H9 (cell line): ENCODE data around the gene CHRM4. TPM values are rescaled to one million over a fixed set of nuclear protein-coding genes. Genes with fewer than 3 reads are reported as not detected.

Source experiments
- DNase-seq: peaks from one replicate; pipeline ENCODE4 v3.0.0-alpha.2; 2017
- H2AFZ ChIP-seq: one replicate; pipeline ENCODE4 v1.6.1; 2013; ENCODE audit warnings: mild to moderate bottlenecking, low read length, control low read depth, moderate library complexity
- H2AK5ac ChIP-seq: 2 replicates; pipeline ENCODE4 v1.6.1; 2013; ENCODE audit warnings: low read length, control low read depth, mixed read lengths; ENCODE audit not compliant: insufficient read length
- H2BK120ac ChIP-seq: one replicate; pipeline ENCODE4 v1.6.1; 2013; ENCODE audit warnings: low read depth, mild to moderate bottlenecking, low read length, control low read depth, inconsistent platforms; ENCODE audit not compliant: poor library complexity, severe bottlenecking
- H2BK12ac ChIP-seq: 2 replicates; pipeline ENCODE4 v1.6.1; 2013; ENCODE audit warnings: low read length, control low read depth, mixed read lengths, low read depth; ENCODE audit not compliant: insufficient read length
- H2BK15ac ChIP-seq: 2 replicates; pipeline ENCODE4 v1.6.1; 2013; ENCODE audit warnings: low read depth, low read length, control low read depth
- H2BK20ac ChIP-seq: one replicate; pipeline ENCODE4 v1.6.1; 2013; ENCODE audit warnings: low read depth, mild to moderate bottlenecking, low read length, control low read depth, inconsistent platforms; ENCODE audit not compliant: poor library complexity, severe bottlenecking
- H2BK5ac ChIP-seq: 2 replicates; pipeline ENCODE4 v1.6.1; 2013; ENCODE audit warnings: low read length, control low read depth, mixed read lengths; ENCODE audit not compliant: insufficient read length
- H3K14ac ChIP-seq: 2 replicates; pipeline ENCODE4 v1.6.1; 2013; ENCODE audit warnings: low read length, control low read depth; ENCODE audit not compliant: insufficient read depth
- H3K18ac ChIP-seq: 2 replicates; pipeline ENCODE4 v1.6.1; 2013; ENCODE audit warnings: low read depth, mild to moderate bottlenecking, mixed read lengths, low read length, control low read depth; ENCODE audit not compliant: insufficient read length
- H3K23ac ChIP-seq: 2 replicates; pipeline ENCODE4 v1.6.1; 2013; ENCODE audit warnings: low read length, control low read depth, mixed read lengths, low read depth; ENCODE audit not compliant: insufficient read length
- H3K23me2 ChIP-seq: 2 replicates; pipeline ENCODE4 v1.6.1; 2013; ENCODE audit warnings: low read depth, mild to moderate bottlenecking, mixed read lengths, low read length, control low read depth; ENCODE audit not compliant: insufficient read length, poor library complexity, severe bottlenecking
- H3K27ac ChIP-seq: 2 replicates; pipeline ENCODE4 v1.5.1; 2013; ENCODE audit warnings: low read length, control low read depth, mixed read lengths, low read depth; ENCODE audit not compliant: insufficient read length
- H3K27me3 ChIP-seq: 2 replicates; pipeline ENCODE4 v1.6.1; 2013; ENCODE audit warnings: low read length, control low read depth, inconsistent platforms; ENCODE audit not compliant: insufficient read depth
- H3K4ac ChIP-seq: 2 replicates; pipeline ENCODE4 v1.6.1; 2013; ENCODE audit warnings: low read depth, mild to moderate bottlenecking, control low read depth, inconsistent platforms, low read length, moderate library complexity
- H3K4me1 ChIP-seq: 2 replicates; pipeline ENCODE4 v1.6.1; 2013; ENCODE audit warnings: low read length, control low read depth, inconsistent platforms; ENCODE audit not compliant: insufficient read depth
- H3K4me2 ChIP-seq: 2 replicates; pipeline ENCODE4 v1.6.1; 2013; ENCODE audit warnings: low read length, control low read depth, mixed read lengths; ENCODE audit not compliant: insufficient read length, insufficient read depth
- H3K56ac ChIP-seq: 2 replicates; pipeline ENCODE4 v1.6.1; 2013; ENCODE audit warnings: low read depth, mild to moderate bottlenecking, mixed read lengths, low read length, control low read depth; ENCODE audit not compliant: insufficient read length
- H3K79me1 ChIP-seq: 2 replicates; pipeline ENCODE4 v1.6.1; 2013; ENCODE audit warnings: low read depth, mild to moderate bottlenecking, moderate library complexity, low read length, control low read depth, inconsistent platforms; ENCODE audit not compliant: insufficient read depth, poor library complexity, severe bottlenecking
- H3K79me2 ChIP-seq: 2 replicates; pipeline ENCODE4 v1.6.1; 2013; ENCODE audit warnings: low read length, control low read depth, inconsistent platforms; ENCODE audit not compliant: insufficient read depth
- H3K9ac ChIP-seq: 2 replicates; pipeline ENCODE4 v1.6.1; 2013; ENCODE audit warnings: low read length, control low read depth, mixed read lengths; ENCODE audit not compliant: insufficient read length; ENCODE audit errors: extremely low read depth
- H3K9me3 ChIP-seq: one replicate; pipeline ENCODE4 v1.6.1; 2013; ENCODE audit warnings: low read depth, low read length, inconsistent platforms; ENCODE audit not compliant: control insufficient read depth
- H3T11ph ChIP-seq: one replicate; pipeline ENCODE4 v1.6.1; 2013; ENCODE audit warnings: mild to moderate bottlenecking, low read length, control low read depth, inconsistent platforms
- H4K20me1 ChIP-seq: one replicate; pipeline ENCODE4 v1.6.1; 2013; ENCODE audit not compliant: control insufficient read depth, insufficient read length, insufficient read depth
- H4K5ac ChIP-seq: 2 replicates; pipeline ENCODE4 v1.6.1; 2013; ENCODE audit warnings: low read depth, mild to moderate bottlenecking, mixed read lengths, low read length, control low read depth; ENCODE audit not compliant: insufficient read length
- H4K8ac ChIP-seq: replicated peaks from 2 replicates; pipeline ENCODE4 v1.6.1; 2013; ENCODE audit warnings: low read length, control low read depth, mixed read lengths, low read depth; ENCODE audit not compliant: insufficient read length
- H4K91ac ChIP-seq: 2 replicates; pipeline ENCODE4 v1.6.1; 2013; ENCODE audit warnings: low read depth, mild to moderate bottlenecking, moderate library complexity, mixed read lengths, low read length, control low read depth; ENCODE audit not compliant: insufficient read length
- H3K27ac Mint-ChIP-seq, 3 experiments: 2 replicates in 2 of 3; 3 replicates in 1 of 3; pipeline ENCODE4 v1.8.0; 2020 to 2021; ENCODE audit warnings: mixed read lengths in 3 of 3, mild to moderate bottlenecking in 1 of 3, moderate library complexity in 1 of 3
- H3K27me3 Mint-ChIP-seq: 2 replicates; pipeline ENCODE4 v1.8.0; 2021; ENCODE audit warnings: low read depth, mild to moderate bottlenecking, moderate library complexity, mixed read lengths
- H3K36me3 Mint-ChIP-seq, 3 experiments: 2 replicates in 2 of 3; 3 replicates in 1 of 3; pipeline ENCODE4 v1.8.0; 2020 to 2021; ENCODE audit warnings: low read depth in 3 of 3, mixed read lengths in 3 of 3; ENCODE audit not compliant: insufficient read depth in 1 of 3
- H3K4me1 Mint-ChIP-seq, 2 experiments: 2 replicates each; pipeline ENCODE4 v1.8.0; 2020; ENCODE audit warnings: mixed read lengths in 2 of 2
- H3K4me3 Mint-ChIP-seq, 2 experiments: 2 replicates in 1 of 2; 3 replicates in 1 of 2; pipeline ENCODE4 v1.8.0; 2020 to 2021; ENCODE audit warnings: mild to moderate bottlenecking in 2 of 2, mixed read lengths in 2 of 2, moderate library complexity in 1 of 2
- H3K9me3 Mint-ChIP-seq, 2 experiments: 2 replicates in 1 of 2; 3 replicates in 1 of 2; pipeline ENCODE4 v1.8.0; 2020; ENCODE audit warnings: mild to moderate bottlenecking in 2 of 2, mixed read lengths in 2 of 2, moderate library complexity in 1 of 2
- WGBS: extraction: QIAGEN DNeasy Blood & Tissue Kit; methylation state at CpG from one replicate; pipeline ENCODE4 v1.1.7; 2013; ENCODE audit warnings: missing lambda C conversion rate, low lambda C conversion rate, mixed read lengths; ENCODE audit not compliant: insufficient read length; ENCODE audit errors: extremely low coverage; 5-methylcytosine and 5-hydroxymethylcytosine counted together
- total RNA-seq: library from RNA; stranded (reverse); gene quantifications from 2 replicates; pipeline ENCODE4 v1.2.1, GENCODE V29; 2021
- TF ChIP-seq, protein P1 (sequence below): fragments of 200-600 bp; sonication (generic); conservative IDR thresholded peaks from 3 replicates; pipeline ENCODE4 v1.8.0; 2021; ENCODE audit warnings: antibody characterized with exemption, mild to moderate bottlenecking

The CHRM4 gene
- total RNA-seq, 1 experiment from 2014 or later = 1.0 TPM

- no peaks in the 10 kb centered on the region for H4K20me1 ChIP-seq
- H2BK15ac ChIP-seq = no peak overlapping the region
- no peaks in the 10 kb centered on the region for H3K9me3 ChIP-seq
- no peaks in the 10 kb centered on the region for H3K23me2 ChIP-seq
- no peaks in the 10 kb centered on the region for H3K27me3 ChIP-seq
- H2BK120ac ChIP-seq = no peak overlapping the region
- H3K56ac ChIP-seq = no peak overlapping the region
- no peak overlapping the region for H3K14ac ChIP-seq
- Mint-ChIP-seq H3K9me3 (no peaks in the 10 kb centered on the region), H3K36me3 (peaks cover 13 to 48% (median 20%) of the 10 kb centered on the region in 3 experiments), H3K4me1 (peaks cover 5 to 8% of the 10 kb centered on the region in 2 experiments; a peak in 3 of 4 replicates), H3K27me3 (no peaks in the 10 kb centered on the region), H3K4me3 (no peak overlapping the region), H3K27ac (peak overlapping the region in 1 of 3 experiments; percentile 53; a peak in 1 of 7 replicates)
- no peak overlapping the region for H2BK5ac ChIP-seq
- no peak overlapping the region for H3K4me2 ChIP-seq
- H4K91ac ChIP-seq = no peak overlapping the region
- no peak overlapping the region for H2BK20ac ChIP-seq
- no peak overlapping the region for H3K27ac ChIP-seq
- no CpG with 5 or more reads among the region's 10 CpGs for WGBS
- TF ChIP-seq, protein P1, sequence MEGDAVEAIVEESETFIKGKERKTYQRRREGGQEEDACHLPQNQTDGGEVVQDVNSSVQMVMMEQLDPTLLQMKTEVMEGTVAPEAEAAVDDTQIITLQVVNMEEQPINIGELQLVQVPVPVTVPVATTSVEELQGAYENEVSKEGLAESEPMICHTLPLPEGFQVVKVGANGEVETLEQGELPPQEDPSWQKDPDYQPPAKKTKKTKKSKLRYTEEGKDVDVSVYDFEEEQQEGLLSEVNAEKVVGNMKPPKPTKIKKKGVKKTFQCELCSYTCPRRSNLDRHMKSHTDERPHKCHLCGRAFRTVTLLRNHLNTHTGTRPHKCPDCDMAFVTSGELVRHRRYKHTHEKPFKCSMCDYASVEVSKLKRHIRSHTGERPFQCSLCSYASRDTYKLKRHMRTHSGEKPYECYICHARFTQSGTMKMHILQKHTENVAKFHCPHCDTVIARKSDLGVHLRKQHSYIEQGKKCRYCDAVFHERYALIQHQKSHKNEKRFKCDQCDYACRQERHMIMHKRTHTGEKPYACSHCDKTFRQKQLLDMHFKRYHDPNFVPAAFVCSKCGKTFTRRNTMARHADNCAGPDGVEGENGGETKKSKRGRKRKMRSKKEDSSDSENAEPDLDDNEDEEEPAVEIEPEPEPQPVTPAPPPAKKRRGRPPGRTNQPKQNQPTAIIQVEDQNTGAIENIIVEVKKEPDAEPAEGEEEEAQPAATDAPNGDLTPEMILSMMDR = no peak
- H4K8ac ChIP-seq = no peak overlapping the region
- H2BK12ac ChIP-seq = no peak overlapping the region
- no peaks in the 10 kb centered on the region for H3K79me2 ChIP-seq
- no peaks in the 10 kb centered on the region for H3K4me1 ChIP-seq
- no peak overlapping the region for H3K4ac ChIP-seq
- H4K5ac ChIP-seq = no peak overlapping the region
- H3K9ac ChIP-seq = no peak overlapping the region
- H3K79me1 ChIP-seq = no peaks in the 10 kb centered on the region
- H2AFZ ChIP-seq = no peak overlapping the region
- no peak overlapping the region for H3T11ph ChIP-seq
- H3K23ac ChIP-seq = no peak overlapping the region
- DNase-seq = no peak
- H2AK5ac ChIP-seq = no peak overlapping the region
- no peak overlapping the region for H3K18ac ChIP-seq
Observed at GRCh38 chr11:46407635-46408034, 16.1 kb upstream of the CHRM4 start.
